ENCODE results near the gene DLG2. TPM values are rescaled to one million over a fixed set of nuclear protein-coding genes. Genes with fewer than 3 reads are reported as not detected.

The DLG2 gene
- total and polyA plus RNA-seq, 4 experiments from 2014 or later, result 0.78 to 2.7 (median 1.9) TPM

DNA sequence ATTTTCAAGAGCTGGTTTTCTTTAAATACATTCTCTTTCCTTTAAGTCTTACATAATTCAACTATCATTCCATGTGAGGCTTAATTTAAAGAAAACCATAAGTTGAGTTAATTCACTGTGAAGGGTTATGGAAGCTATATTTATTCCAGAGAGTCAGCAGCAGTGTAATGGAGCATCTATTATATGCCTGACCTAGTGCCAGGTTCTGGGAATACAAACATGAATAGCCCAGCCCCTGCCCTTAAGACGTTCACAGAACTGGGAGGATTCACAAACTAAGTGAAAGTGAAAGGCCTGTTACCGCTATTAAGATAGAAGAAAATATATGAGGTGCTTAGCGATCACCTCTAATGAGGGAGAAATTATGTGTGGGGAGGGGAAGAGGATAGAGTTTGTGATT, 1932.1 kb downstream of the DLG2 start:
- H3K36me3 ChIP-seq (ENCODE audit: insufficient read depth, low read length), result no peaks in the 10 kb centered on the region
- H3K27ac Mint-ChIP-seq, result no peak overlapping the region
- no peak overlapping the region for H3K4me3 ChIP-seq (ENCODE audit: low read length in 2 of 2)
- ChIA-PET CTCF (ENCODE audit: partially characterized antibody) (no interaction called here), POLR2A (ENCODE audit: partially characterized antibody) (no interaction called here)
- no peak for DNase-seq
- no peaks in the 10 kb centered on the region for H3K36me3 Mint-ChIP-seq
- H3K4me1 ChIP-seq (ENCODE audit: insufficient read depth, low read length), result no peaks in the 10 kb centered on the region
- H3K4me3 Mint-ChIP-seq, result no peak overlapping the region
- H3K27me3 ChIP-seq (ENCODE audit: insufficient read depth, low read length), result no peaks in the 10 kb centered on the region
- no peak overlapping the region for H3K27ac ChIP-seq (ENCODE audit: low read depth, low read length)
- H3K27me3 Mint-ChIP-seq, result no peaks in the 10 kb centered on the region
- no peaks in the 10 kb centered on the region for H3K9me3 ChIP-seq (ENCODE audit: control insufficient read depth in 1 of 2, low read length in 2 of 2)
- peaks cover 0 to 5% (median 0%) of the 10 kb centered on the region in 8 donors for H3K9me3 Mint-ChIP-seq
- H3K4me1 Mint-ChIP-seq, result no peaks in the 10 kb centered on the region
- intact Hi-C loops (cut with micrococcal nuclease), result no loop called here

DNA sequence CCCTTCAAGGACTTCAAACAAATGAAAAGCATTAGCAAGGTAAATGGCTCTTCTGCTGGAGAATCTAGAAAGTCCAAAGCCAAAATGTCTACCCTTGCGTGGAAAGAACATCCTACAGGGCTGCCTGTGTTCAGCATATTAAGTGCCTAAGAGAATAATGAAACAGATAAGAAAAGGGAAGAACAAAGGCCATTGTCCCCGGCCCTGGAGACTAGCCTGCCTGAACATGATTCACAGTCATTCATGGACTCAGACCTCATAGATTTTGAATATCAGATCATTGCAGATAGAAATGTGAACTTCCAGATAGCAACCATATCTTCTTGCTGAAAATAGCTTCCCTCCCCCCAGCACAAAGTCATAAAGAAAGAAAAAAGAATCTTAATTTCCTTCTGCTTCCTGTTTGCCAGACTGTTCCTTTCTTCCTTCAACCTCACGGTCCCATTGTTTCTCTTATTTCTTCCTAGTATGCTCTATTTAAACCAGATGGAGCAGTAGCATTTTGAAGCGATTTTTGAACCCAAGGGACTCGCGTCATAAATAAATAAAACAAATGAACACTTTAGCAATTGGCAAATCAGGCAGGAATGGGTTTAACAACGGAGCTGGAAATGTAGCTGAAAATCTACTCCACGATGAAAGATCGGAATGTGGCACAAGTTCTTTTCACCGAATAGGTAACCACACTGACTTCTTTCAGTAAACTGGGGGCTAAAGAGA, 1932.8 kb downstream of the DLG2 start:
- H3K4me1 Mint-ChIP-seq, result no peaks in the 10 kb centered on the region
- CTCF ChIA-PET (ENCODE audit: partially characterized antibody), result no interaction called here

DNA sequence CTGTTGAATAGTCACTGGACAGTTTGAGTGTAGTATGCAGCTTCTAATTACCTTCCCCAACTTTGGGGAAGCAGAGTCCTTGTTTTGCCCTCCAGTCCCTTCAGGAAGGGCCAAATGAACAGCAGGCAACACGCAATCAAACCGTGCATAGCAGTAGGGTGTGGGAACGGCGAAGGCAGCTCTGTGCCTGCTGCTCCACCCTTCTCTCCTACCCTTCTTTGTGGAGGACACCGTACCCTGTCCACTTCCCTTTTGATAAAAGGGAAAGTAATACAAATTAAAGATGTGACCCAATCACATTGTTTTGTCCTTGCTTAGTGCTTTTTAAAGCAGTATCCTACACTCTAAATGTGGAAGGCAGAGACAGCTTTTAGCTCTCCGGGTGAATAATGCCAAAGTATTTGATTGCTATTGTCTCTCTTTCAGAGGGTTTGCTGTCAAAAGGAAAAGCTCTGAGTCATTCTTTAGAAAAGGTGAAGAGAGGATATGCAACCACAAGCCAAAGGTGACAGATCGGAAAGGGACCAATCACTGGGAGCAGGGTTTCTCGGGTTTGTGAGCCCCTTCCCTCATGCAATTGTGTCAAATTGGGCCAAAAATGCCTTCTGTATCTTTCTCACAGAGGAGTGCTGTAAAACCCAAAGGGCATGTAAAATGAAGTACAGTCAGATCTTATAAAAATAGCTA, 1933.7 kb downstream of the DLG2 start:
- H3K27me3 Mint-ChIP-seq, result no peaks in the 10 kb centered on the region

More for the DNA sequence above, 1932.8 kb downstream of the DLG2 start:
- H3K9me3 Mint-ChIP-seq, result peaks cover 0 to 5% (median 0%) of the 10 kb centered on the region in 8 donors
- intact Hi-C loops (cut with micrococcal nuclease), result no loop called here
- Histone ChIP-seq H3K27ac (ENCODE audit: low read depth, low read length) (no peak overlapping the region), H3K27me3 (ENCODE audit: insufficient read depth, low read length) (no peaks in the 10 kb centered on the region), H3K4me1 (ENCODE audit: insufficient read depth, low read length) (no peaks in the 10 kb centered on the region), H3K36me3 (ENCODE audit: insufficient read depth, low read length) (no peaks in the 10 kb centered on the region), H3K4me3 (ENCODE audit: low read length in 2 of 2) (no peak overlapping the region), H3K9me3 (ENCODE audit: control insufficient read depth in 1 of 2, low read length in 2 of 2) (no peaks in the 10 kb centered on the region)
- H3K27me3 Mint-ChIP-seq, result no peaks in the 10 kb centered on the region
- no peak overlapping the region for H3K4me3 Mint-ChIP-seq
- H3K27ac Mint-ChIP-seq, result no peak overlapping the region
- H3K36me3 Mint-ChIP-seq, result no peaks in the 10 kb centered on the region
- no peak for DNase-seq
- POLR2A ChIA-PET (ENCODE audit: partially characterized antibody), result no interaction called here

DNA sequence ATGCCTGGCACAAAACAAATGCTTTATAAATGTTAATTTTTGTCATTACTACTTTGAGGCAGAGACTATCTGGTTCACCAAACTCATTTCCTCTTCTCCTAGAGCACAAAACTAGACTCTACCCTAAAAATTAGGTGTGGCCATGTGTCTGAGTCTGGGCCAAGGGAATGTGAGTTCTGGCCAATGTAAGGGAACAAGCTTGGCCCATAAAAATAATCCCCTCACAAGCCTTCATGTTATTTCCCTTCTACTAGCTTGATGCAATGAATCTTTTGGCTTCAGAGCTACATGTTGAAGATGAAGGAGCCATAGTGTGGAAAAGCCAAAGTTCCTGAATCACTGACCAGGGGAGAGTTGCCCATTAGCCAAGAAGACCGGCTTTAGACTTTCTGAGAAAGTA, 1934.5 kb downstream of the DLG2 start:
- no peak overlapping the region for H3K27ac ChIP-seq (ENCODE audit: low read depth, low read length)
- no peaks in the 10 kb centered on the region for H3K27me3 ChIP-seq (ENCODE audit: insufficient read depth, low read length)
- DNase-seq, result no peak
- Mint-ChIP-seq H3K9me3 (peaks cover 0 to 5% (median 0%) of the 10 kb centered on the region in 8 donors), H3K4me3 (no peak overlapping the region), H3K36me3 (no peaks in the 10 kb centered on the region), H3K4me1 (no peaks in the 10 kb centered on the region), H3K27ac (no peak overlapping the region), H3K27me3 (no peaks in the 10 kb centered on the region)
- no peaks in the 10 kb centered on the region for H3K9me3 ChIP-seq (ENCODE audit: control insufficient read depth in 1 of 2, low read length in 2 of 2)
- no peak overlapping the region for H3K4me3 ChIP-seq (ENCODE audit: low read length in 2 of 2)
- H3K36me3 ChIP-seq (ENCODE audit: insufficient read depth, low read length), result no peaks in the 10 kb centered on the region
- H3K4me1 ChIP-seq (ENCODE audit: insufficient read depth, low read length), result no peaks in the 10 kb centered on the region
- intact Hi-C loops (cut with micrococcal nuclease), result no loop called here
- ChIA-PET POLR2A (ENCODE audit: partially characterized antibody) (no interaction called here), CTCF (ENCODE audit: partially characterized antibody) (no interaction called here)

More for the DNA sequence above, 1933.7 kb downstream of the DLG2 start:
- CTCF ChIA-PET (ENCODE audit: partially characterized antibody), result no interaction called here
- Mint-ChIP-seq H3K4me1 (no peaks in the 10 kb centered on the region), H3K36me3 (no peaks in the 10 kb centered on the region), H3K9me3 (peaks cover 0 to 5% (median 0%) of the 10 kb centered on the region in 8 donors), H3K27ac (no peak overlapping the region), H3K4me3 (no peak overlapping the region)
- Histone ChIP-seq H3K4me1 (ENCODE audit: insufficient read depth, low read length) (no peaks in the 10 kb centered on the region), H3K27me3 (ENCODE audit: insufficient read depth, low read length) (no peaks in the 10 kb centered on the region), H3K27ac (ENCODE audit: low read depth, low read length) (no peak overlapping the region), H3K9me3 (ENCODE audit: control insufficient read depth in 1 of 2, low read length in 2 of 2) (no peaks in the 10 kb centered on the region), H3K4me3 (ENCODE audit: low read length in 2 of 2) (no peak overlapping the region), H3K36me3 (ENCODE audit: insufficient read depth, low read length) (no peaks in the 10 kb centered on the region)
- POLR2A ChIA-PET (ENCODE audit: partially characterized antibody), result no interaction called here
- DNase-seq, result no peak
- intact Hi-C loops (cut with micrococcal nuclease), result no loop called here

DNA sequence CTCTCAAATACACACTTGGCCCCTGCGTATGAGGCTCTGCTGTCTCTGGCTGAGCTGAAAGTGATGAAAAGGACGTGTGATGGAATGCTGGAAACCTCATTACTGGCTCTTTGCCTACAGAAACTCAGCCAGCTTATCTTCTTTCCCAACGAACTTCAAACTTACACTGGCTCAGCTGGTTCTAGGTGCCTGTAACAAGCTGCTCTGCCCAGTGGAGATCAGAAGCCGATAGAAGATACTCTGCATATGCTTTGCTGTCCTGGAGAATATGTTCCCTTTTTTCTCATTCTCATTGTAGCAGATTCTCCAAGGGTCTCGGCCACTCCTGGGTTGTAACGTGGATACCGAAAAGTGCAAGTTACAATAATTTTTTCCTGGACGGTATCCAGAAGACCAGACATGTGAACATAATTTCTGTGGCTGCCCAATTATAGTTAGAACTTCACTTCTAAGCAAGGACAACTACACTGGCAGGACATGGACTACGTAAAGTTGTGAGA, 1935.6 kb downstream of the DLG2 start:
- Histone ChIP-seq H3K36me3 (ENCODE audit: insufficient read depth, low read length) (no peaks in the 10 kb centered on the region), H3K27me3 (ENCODE audit: insufficient read depth, low read length) (no peaks in the 10 kb centered on the region), H3K4me3 (ENCODE audit: low read length in 2 of 2) (no peak overlapping the region), H3K4me1 (ENCODE audit: insufficient read depth, low read length) (no peaks in the 10 kb centered on the region), H3K9me3 (ENCODE audit: control insufficient read depth in 1 of 2, low read length in 2 of 2) (no peaks in the 10 kb centered on the region), H3K27ac (ENCODE audit: low read depth, low read length) (no peak overlapping the region)
- no peak for DNase-seq
- Mint-ChIP-seq H3K4me3 (no peak overlapping the region), H3K9me3 (peaks cover 0 to 5% (median 0%) of the 10 kb centered on the region in 8 donors), H3K27ac (no peak overlapping the region), H3K4me1 (no peaks in the 10 kb centered on the region), H3K36me3 (no peaks in the 10 kb centered on the region), H3K27me3 (no peaks in the 10 kb centered on the region)
- CTCF ChIA-PET (ENCODE audit: partially characterized antibody), result no interaction called here
- intact Hi-C loops (cut with micrococcal nuclease), result no loop called here
- POLR2A ChIA-PET (ENCODE audit: partially characterized antibody), result no interaction called here

DNA sequence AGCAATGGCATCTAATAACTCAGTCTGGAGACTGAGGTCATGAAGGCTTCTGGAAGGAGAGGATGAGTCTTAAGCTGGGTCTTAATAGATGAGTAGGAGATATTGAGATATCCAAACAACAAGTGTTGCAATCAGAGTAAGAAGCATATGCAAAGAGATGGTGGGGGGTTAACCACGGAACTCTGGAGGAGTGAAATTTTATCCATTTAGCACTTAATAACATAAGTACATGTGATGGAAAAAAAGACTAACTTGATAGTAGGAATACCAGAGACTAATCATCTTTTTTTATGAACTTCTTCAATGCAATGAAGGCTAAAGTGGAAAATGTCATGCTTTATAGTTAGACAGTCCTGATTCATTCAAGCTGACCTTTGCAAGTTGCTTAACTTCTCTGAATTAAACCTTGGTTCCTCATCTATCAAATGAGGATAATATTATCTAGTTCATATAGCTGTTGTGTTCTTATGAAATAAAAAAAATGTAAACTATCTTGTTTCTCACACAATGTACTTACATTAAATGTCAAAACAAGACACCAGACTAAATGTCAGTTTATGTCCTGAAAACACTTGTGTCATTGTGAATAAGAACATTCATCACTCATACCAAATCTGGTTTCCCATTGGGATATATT, 1937.9 kb downstream of the DLG2 start:
- no peaks in the 10 kb centered on the region for H3K4me1 Mint-ChIP-seq
- H3K27ac Mint-ChIP-seq, result no peak overlapping the region
- ChIA-PET CTCF (ENCODE audit: partially characterized antibody) (no interaction called here), POLR2A (ENCODE audit: partially characterized antibody) (no interaction called here)
- intact Hi-C loops (cut with micrococcal nuclease), result no loop called here
- Histone ChIP-seq H3K4me3 (ENCODE audit: low read length in 2 of 2) (no peak overlapping the region), H3K27me3 (ENCODE audit: insufficient read depth, low read length) (no peaks in the 10 kb centered on the region), H3K36me3 (ENCODE audit: insufficient read depth, low read length) (no peaks in the 10 kb centered on the region), H3K27ac (ENCODE audit: low read depth, low read length) (no peak overlapping the region), H3K9me3 (ENCODE audit: control insufficient read depth in 1 of 2, low read length in 2 of 2) (no peaks in the 10 kb centered on the region), H3K4me1 (ENCODE audit: insufficient read depth, low read length) (no peaks in the 10 kb centered on the region)
- no peaks in the 10 kb centered on the region for H3K36me3 Mint-ChIP-seq
- no peak overlapping the region for H3K4me3 Mint-ChIP-seq
- peaks cover 0 to 2% of the 10 kb centered on the region in 2 donors for H3K27me3 Mint-ChIP-seq
- H3K9me3 Mint-ChIP-seq, result peaks cover 0 to 4% (median 0%) of the 10 kb centered on the region in 8 donors
- DNase-seq, result no peak

DNA sequence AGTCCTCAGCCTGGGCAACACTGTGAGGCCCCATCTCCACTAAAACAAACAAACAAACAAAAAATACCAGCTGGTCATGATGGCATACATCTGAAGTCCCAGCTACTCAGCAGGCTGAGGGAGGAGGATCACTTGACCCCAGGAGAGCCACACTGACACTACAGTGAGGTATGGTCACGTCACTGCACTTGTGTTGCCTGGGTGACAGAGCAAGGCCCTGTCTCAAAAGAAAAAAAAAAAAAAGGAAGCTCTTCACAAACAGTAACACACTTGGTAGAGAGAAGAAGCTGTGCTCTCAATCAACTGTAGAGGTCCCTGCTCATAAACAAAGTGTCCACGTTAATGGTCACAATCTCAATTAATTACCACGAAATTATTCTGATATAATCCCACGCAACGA, 1939.4 kb downstream of the DLG2 start:
- no peaks in the 10 kb centered on the region for H3K4me1 Mint-ChIP-seq
- CTCF ChIA-PET (ENCODE audit: partially characterized antibody), result no interaction called here
- H3K27ac Mint-ChIP-seq, result no peak overlapping the region
- no peaks in the 10 kb centered on the region for H3K9me3 ChIP-seq (ENCODE audit: control insufficient read depth in 1 of 2, low read length in 2 of 2)
- H3K27ac ChIP-seq (ENCODE audit: low read depth, low read length), result no peak overlapping the region
- H3K27me3 Mint-ChIP-seq, result peaks cover 0 to 2% of the 10 kb centered on the region in 2 donors
- H3K27me3 ChIP-seq (ENCODE audit: insufficient read depth, low read length), result no peaks in the 10 kb centered on the region
- no peak for DNase-seq
- H3K4me3 Mint-ChIP-seq, result no peak overlapping the region
- intact Hi-C loops (cut with micrococcal nuclease), result no loop called here
- POLR2A ChIA-PET (ENCODE audit: partially characterized antibody), result no interaction called here
- H3K4me3 ChIP-seq (ENCODE audit: low read length in 2 of 2), result no peak overlapping the region
- no peaks in the 10 kb centered on the region for H3K4me1 ChIP-seq (ENCODE audit: insufficient read depth, low read length)
- no peaks in the 10 kb centered on the region for H3K36me3 Mint-ChIP-seq
- no peaks in the 10 kb centered on the region for H3K36me3 ChIP-seq (ENCODE audit: insufficient read depth, low read length)
- H3K9me3 Mint-ChIP-seq, result peaks cover 0 to 4% (median 0%) of the 10 kb centered on the region in 8 donors

Data from CD4-positive, alpha-beta memory T cell (primary cell).